ENCODE measurements around the gene PDE7B. TPM values are rescaled to one million over a fixed set of nuclear protein-coding genes. Genes with fewer than 3 reads are reported as not detected.
"Not testable (repeated sequence)": the region's sequence is repeated elsewhere in the genome, so short reads cannot be mapped to it uniquely, and the experiment has no call there.

The PDE7B gene
- total and polyA plus RNA-seq, 2 experiments from 2014 or later = 3.1 to 6.8 TPM

GRCh38 chr6:136216503-136217401, 365.3 kb downstream of the PDE7B start:
- Histone ChIP-seq H3K27me3 (replicated peaks; ENCODE audit: insufficient read depth) (no peaks in the 10 kb centered on the region), H3K4me2 (ENCODE audit: unreplicated experiment) (no peak overlapping the region), H3K4me1 (ENCODE audit: insufficient read depth) (no peaks in the 10 kb centered on the region), H4K20me1 (ENCODE audit: insufficient read depth) (no peaks in the 10 kb centered on the region), H3K27ac (no peak overlapping the region), H3F3A (ENCODE audit: insufficient read depth) (no peaks in the 10 kb centered on the region), H3K79me2 (ENCODE audit: insufficient read depth) (no peaks in the 10 kb centered on the region), H2AFZ (no peak overlapping the region), H3K9me3 (ENCODE audit: low read depth) (no peaks in the 10 kb centered on the region), H3K9ac (no peak overlapping the region), H3K4me3 (no peak overlapping the region), H3K9me2 (ENCODE audit: insufficient read depth) (no peaks in the 10 kb centered on the region), H3K36me3 (ENCODE audit: low read depth) (no peaks in the 10 kb centered on the region)
- in situ Hi-C loops (cut with MboI) = no loop called here
- WGBS, 2 experiments (ENCODE audit: low coverage in 1 of 2, low lambda C conversion rate in 2 of 2, missing lambda C conversion rate in 2 of 2) = 80 to 84% methylated on average over 10 of the region's 10 CpGs
- no peak for DNase-seq
- TF ChIP-seq EZH2phosphoT487 (IDR thresholded peaks at IDR 0.05; ENCODE audit: insufficient read depth, low read depth) (no peak), EZH2 (IDR thresholded peaks at IDR 0.05; ENCODE audit: insufficient read depth, poor library complexity, severe bottlenecking) (no peak)

GRCh38 chr6:136224974-136225373, 373.5 kb downstream of the PDE7B start:
- H3K4me1 ChIP-seq (ENCODE audit: insufficient read depth); H3K4me2 ChIP-seq (ENCODE audit: unreplicated experiment); H3K9me3 ChIP-seq (ENCODE audit: low read depth); H3K9me2 ChIP-seq (ENCODE audit: insufficient read depth); H4K20me1 ChIP-seq (ENCODE audit: insufficient read depth); DNase-seq; H3K27ac ChIP-seq; H3K27me3 ChIP-seq (replicated peaks; ENCODE audit: insufficient read depth); H2AFZ ChIP-seq; H3K36me3 ChIP-seq (ENCODE audit: low read depth); H3K4me3 ChIP-seq; H3K79me2 ChIP-seq (ENCODE audit: insufficient read depth); H3F3A ChIP-seq (ENCODE audit: insufficient read depth); H3K9ac ChIP-seq: not testable (repeated sequence)
- WGBS, 2 experiments (ENCODE audit: low coverage in 1 of 2, low lambda C conversion rate in 2 of 2, missing lambda C conversion rate in 2 of 2) = 86 to 90% methylated on average over 4 of the region's 4 CpGs
- in situ Hi-C loops (cut with MboI) = loop anchor here (10.0 kb wide), 2 partner anchors 690 to 770 kb away; no protein-coding TSS in a partner anchor

- H3K27me3 ChIP-seq (replicated peaks; ENCODE audit: insufficient read depth) = no peaks in the 10 kb centered on the region
- no peaks in the 10 kb centered on the region for H3K9me3 ChIP-seq (ENCODE audit: low read depth)
- H3F3A ChIP-seq (ENCODE audit: insufficient read depth) = no peaks in the 10 kb centered on the region
- no peaks in the 10 kb centered on the region for H3K79me2 ChIP-seq (ENCODE audit: insufficient read depth)
- DNase-seq = peak; percentile 33
- H3K4me1 ChIP-seq (ENCODE audit: insufficient read depth) = peaks cover 3% of the 10 kb centered on the region
- in situ Hi-C loops (cut with MboI) = loop anchor here (10.0 kb wide), 2 partner anchors 691 to 771 kb away; no protein-coding TSS in a partner anchor
- H3K4me3 ChIP-seq = no peak overlapping the region
- H3K27ac ChIP-seq = no peak overlapping the region
- peak overlapping the region; percentile 70 for H2AFZ ChIP-seq
- H3K4me2 ChIP-seq (ENCODE audit: unreplicated experiment) = no peak overlapping the region
- peak overlapping the region; percentile 61 for H3K9ac ChIP-seq
- no peaks in the 10 kb centered on the region for H3K36me3 ChIP-seq (ENCODE audit: low read depth)
- TF ChIP-seq EZH2 (IDR thresholded peaks at IDR 0.05; ENCODE audit: insufficient read depth, poor library complexity, severe bottlenecking) = no peak
- TF ChIP-seq EZH2phosphoT487 (IDR thresholded peaks at IDR 0.05; ENCODE audit: insufficient read depth, low read depth) = no peak
- H3K9me2 ChIP-seq (ENCODE audit: insufficient read depth) = no peaks in the 10 kb centered on the region
- no peaks in the 10 kb centered on the region for H4K20me1 ChIP-seq (ENCODE audit: insufficient read depth)
- 60 to 62% methylated on average over 5 of the region's 5 CpGs for WGBS, 2 experiments (ENCODE audit: low coverage in 1 of 2, low lambda C conversion rate in 2 of 2, missing lambda C conversion rate in 2 of 2)
Observed at GRCh38 chr6:136225496-136225895, 374.0 kb downstream of the PDE7B start.

- H3K4me3 ChIP-seq = peak overlapping the region; percentile 61
- no peaks in the 10 kb centered on the region for H3F3A ChIP-seq (ENCODE audit: insufficient read depth)
- H3K36me3 ChIP-seq (ENCODE audit: low read depth) = no peaks in the 10 kb centered on the region
- H3K9ac ChIP-seq = peak overlapping the region; percentile 61
- H3K27me3 ChIP-seq (replicated peaks; ENCODE audit: insufficient read depth) = no peaks in the 10 kb centered on the region
- no peaks in the 10 kb centered on the region for H3K79me2 ChIP-seq (ENCODE audit: insufficient read depth)
- H4K20me1 ChIP-seq (ENCODE audit: insufficient read depth) = no peaks in the 10 kb centered on the region
- peak overlapping the region; percentile 19 for H3K27ac ChIP-seq
- no peaks in the 10 kb centered on the region for H3K9me3 ChIP-seq (ENCODE audit: low read depth)
- in situ Hi-C loops (cut with MboI) = loop anchor here (10.0 kb wide), 2 partner anchors 691 to 771 kb away; no protein-coding TSS in a partner anchor
- 19 to 20% methylated on average over 12 of the region's 12 CpGs for WGBS, 2 experiments (ENCODE audit: low coverage in 1 of 2, low lambda C conversion rate in 2 of 2, missing lambda C conversion rate in 2 of 2)
- no peak for TF ChIP-seq EZH2phosphoT487 (IDR thresholded peaks at IDR 0.05; ENCODE audit: insufficient read depth, low read depth)
- TF ChIP-seq EZH2 (IDR thresholded peaks at IDR 0.05; ENCODE audit: insufficient read depth, poor library complexity, severe bottlenecking) = no peak
- H2AFZ ChIP-seq = peak overlapping the region; percentile 70
- H3K4me1 ChIP-seq (ENCODE audit: insufficient read depth) = peaks cover 8% of the 10 kb centered on the region
- H3K4me2 ChIP-seq (ENCODE audit: unreplicated experiment) = peak overlapping the region; percentile 76
- H3K9me2 ChIP-seq (ENCODE audit: insufficient read depth) = no peaks in the 10 kb centered on the region
- DNase-seq = peak; percentile 72
Observed at GRCh38 chr6:136226027-136226673, 374.6 kb downstream of the PDE7B start.
